Measurements from ENCODE around the gene LIPE.

The LIPE gene

DNA sequence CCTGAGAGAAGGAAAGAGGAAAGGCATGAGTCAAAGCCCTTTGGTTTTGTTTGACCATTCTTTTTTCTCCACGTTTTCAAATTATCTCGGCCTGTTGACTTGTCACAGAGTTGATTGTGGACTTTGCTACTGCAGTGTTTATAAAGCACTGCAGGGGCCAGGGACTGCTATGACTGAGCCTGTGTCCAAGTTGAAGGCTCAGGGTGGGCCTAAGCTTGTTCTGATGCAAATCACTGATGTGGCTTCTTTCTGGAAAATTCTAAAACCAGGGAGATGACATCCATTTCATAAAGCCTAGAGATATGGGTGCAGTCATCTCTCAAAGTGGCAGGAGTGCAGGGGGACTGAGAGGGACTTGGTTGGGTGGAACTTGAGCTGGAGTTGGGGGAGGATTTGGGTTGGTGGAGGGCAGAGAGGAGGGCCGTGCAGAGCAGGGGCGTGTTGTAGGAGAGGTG lies 16.8 kb upstream of the LIPE start:
- Histone ChIP-seq H3K27me3 (ENCODE audit: control insufficient read depth, insufficient read depth, low read length) (peaks cover 6% of the 10 kb centered on the region), H3K4me3 (ENCODE audit: low read length) (no peak overlapping the region), H3K9ac (ENCODE audit: low read length) (no peak overlapping the region), H3K9me3 (ENCODE audit: control insufficient read depth, low read depth, low read length) (no peaks in the 10 kb centered on the region), H3K36me3 (ENCODE audit: control insufficient read depth, low read depth, low read length) (no peaks in the 10 kb centered on the region), H3K27ac (ENCODE audit: low read length) (no peak overlapping the region), H3K4me1 (ENCODE audit: control insufficient read depth, low read depth, low read length) (peaks cover 8% of the 10 kb centered on the region)

DNA sequence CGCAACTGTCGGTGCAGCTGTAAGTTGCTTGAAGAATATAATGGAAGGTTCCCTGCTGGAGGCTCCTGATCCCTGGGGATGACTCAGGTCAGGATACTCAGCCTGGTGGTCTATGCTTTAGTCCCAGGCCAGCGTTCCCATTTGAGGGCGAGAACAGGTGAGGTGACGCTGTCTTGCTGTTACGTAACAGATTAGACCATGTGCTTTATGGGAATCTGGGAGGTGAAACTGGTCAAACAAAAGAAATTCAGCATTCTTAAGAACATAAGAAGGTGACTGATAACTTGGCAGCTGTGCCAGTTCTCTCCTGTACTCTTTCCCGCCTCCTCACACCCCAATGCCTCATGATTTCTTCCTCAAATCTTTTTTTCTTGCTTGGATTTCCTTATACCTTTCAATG lies 15.6 kb upstream of the LIPE start, which contains the start of gene CXCL17:
Gene CXCL17, minus strand, starts transcription at position 114 of the 400 bp plus-strand sequence. CDS start 114 bp downstream, outside the sequence.
- no peak within 1 kb of the TSS for H3K9ac ChIP-seq (ENCODE audit: low read length)
- H3K4me1 ChIP-seq (ENCODE audit: control insufficient read depth, low read depth, low read length): peaks cover 5% of the 10 kb centered on the region
- H3K4me3 ChIP-seq (ENCODE audit: low read length): no peak within 1 kb of the TSS
- no peaks in the 10 kb centered on the region for H3K9me3 ChIP-seq (ENCODE audit: control insufficient read depth, low read depth, low read length)
- H3K27ac ChIP-seq (ENCODE audit: low read length): no peak within 1 kb of the TSS
- H3K36me3 ChIP-seq (ENCODE audit: control insufficient read depth, low read depth, low read length): no peaks in the 10 kb centered on the region
- H3K27me3 ChIP-seq (ENCODE audit: control insufficient read depth, insufficient read depth, low read length): peaks cover 6% of the 10 kb centered on the region

DNA sequence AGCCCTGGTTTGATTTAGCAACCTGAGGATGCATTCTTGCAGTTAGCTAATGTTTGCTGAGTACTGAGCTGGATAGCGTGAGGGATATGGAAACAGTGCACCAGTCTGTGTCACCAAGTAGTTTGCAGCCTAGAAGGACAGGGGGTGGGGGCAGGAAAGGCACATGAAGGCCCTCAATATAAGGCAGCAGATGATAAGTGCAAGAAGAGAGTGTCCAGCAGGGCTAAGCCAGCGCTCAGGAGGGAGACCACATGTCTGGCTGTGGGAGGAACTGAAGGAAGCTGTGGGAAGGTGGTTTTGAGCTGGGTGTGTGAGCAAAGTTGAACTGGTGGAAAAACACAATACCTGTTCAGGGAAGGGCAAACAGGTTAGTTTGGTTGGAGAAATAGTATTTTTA lies 13.9 kb upstream of the LIPE start:
- Histone ChIP-seq H3K27me3 (ENCODE audit: control insufficient read depth, insufficient read depth, low read length) (peaks cover 6% of the 10 kb centered on the region), H3K4me3 (ENCODE audit: low read length) (no peak overlapping the region), H3K9me3 (ENCODE audit: control insufficient read depth, low read depth, low read length) (no peaks in the 10 kb centered on the region), H3K4me1 (ENCODE audit: control insufficient read depth, low read depth, low read length) (peaks cover 5% of the 10 kb centered on the region), H3K36me3 (ENCODE audit: control insufficient read depth, low read depth, low read length) (no peaks in the 10 kb centered on the region), H3K27ac (ENCODE audit: low read length) (no peak overlapping the region), H3K9ac (ENCODE audit: low read length) (no peak overlapping the region)

DNA sequence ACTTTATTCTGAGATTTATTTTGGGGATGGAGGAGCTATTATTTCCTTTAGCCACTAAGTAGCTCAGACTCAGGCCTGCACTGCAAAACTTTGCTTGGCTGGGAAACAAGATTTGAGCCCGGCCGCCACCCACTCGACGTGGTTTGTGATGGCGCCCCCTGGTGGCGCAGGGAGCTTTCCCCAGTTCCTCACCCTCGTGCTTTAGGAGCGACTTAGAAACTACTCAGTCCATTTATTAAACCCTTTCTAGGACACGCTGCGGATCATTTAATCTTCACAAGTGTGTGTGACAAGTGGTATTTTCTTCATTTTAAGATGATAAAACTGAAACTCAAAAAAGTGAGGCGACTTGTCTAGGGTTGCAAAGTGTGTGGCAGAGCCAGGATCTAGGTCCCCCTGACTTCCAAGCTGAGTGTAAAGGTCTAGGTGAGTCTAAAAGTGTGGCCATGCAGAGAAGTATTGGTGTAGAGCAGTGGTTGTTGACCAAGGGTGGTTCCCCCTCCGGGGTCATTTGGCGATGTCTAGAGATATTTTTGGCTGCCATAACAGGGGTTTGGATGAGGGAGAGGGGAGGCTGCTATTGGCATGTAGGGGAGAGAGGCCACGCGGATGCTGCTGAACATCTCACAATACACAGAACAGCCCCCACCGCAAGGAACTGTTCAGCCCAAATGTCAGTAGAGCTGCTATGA lies 13.3 kb upstream of the LIPE start:
- H3K27me3 ChIP-seq (ENCODE audit: control insufficient read depth, insufficient read depth, low read length): peaks cover 6% of the 10 kb centered on the region
- no peak overlapping the region for H3K27ac ChIP-seq (ENCODE audit: low read length)
- H3K36me3 ChIP-seq (ENCODE audit: control insufficient read depth, low read depth, low read length): no peaks in the 10 kb centered on the region
- peaks cover 5% of the 10 kb centered on the region for H3K4me1 ChIP-seq (ENCODE audit: control insufficient read depth, low read depth, low read length)
- H3K9ac ChIP-seq (ENCODE audit: low read length): no peak overlapping the region
- no peak overlapping the region for H3K4me3 ChIP-seq (ENCODE audit: low read length)
- H3K9me3 ChIP-seq (ENCODE audit: control insufficient read depth, low read depth, low read length): no peaks in the 10 kb centered on the region

- Histone ChIP-seq H3K9ac (ENCODE audit: low read length) (no peak overlapping the region), H3K27me3 (ENCODE audit: control insufficient read depth, insufficient read depth, low read length) (no peaks in the 10 kb centered on the region), H3K4me1 (ENCODE audit: control insufficient read depth, low read depth, low read length) (peaks cover 5% of the 10 kb centered on the region), H3K4me3 (ENCODE audit: low read length) (no peak overlapping the region), H3K9me3 (ENCODE audit: control insufficient read depth, low read depth, low read length) (no peaks in the 10 kb centered on the region), H3K27ac (ENCODE audit: low read length) (no peak overlapping the region), H3K36me3 (ENCODE audit: control insufficient read depth, low read depth, low read length) (no peaks in the 10 kb centered on the region)
Measured at GRCh38 chr19:42436006-42436405, 8.8 kb upstream of the LIPE start.

DNA sequence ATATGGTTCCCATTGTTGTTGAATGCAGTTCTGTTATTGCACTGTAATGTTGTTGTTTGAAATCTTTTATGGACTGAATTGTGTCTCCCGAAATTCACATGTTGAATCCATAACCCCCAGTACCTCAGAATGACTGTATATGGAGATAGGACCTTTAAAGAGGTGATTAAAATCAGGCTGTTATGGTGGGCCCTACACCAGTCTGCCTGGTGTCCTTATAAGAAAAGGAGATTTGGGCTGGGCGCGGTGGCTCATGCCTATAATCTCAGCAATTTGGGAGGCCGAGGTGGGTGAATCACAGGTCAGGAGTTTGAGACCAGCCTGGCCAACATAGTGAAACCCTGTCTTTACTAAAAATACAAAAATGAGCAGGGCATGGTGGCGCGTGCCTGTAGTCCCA lies 8.1 kb upstream of the LIPE start:
- no peak overlapping the region for H3K9ac ChIP-seq (ENCODE audit: low read length)
- no peaks in the 10 kb centered on the region for H3K9me3 ChIP-seq (ENCODE audit: control insufficient read depth, low read depth, low read length)
- H3K4me3 ChIP-seq (ENCODE audit: low read length): no peak overlapping the region
- no peaks in the 10 kb centered on the region for H3K36me3 ChIP-seq (ENCODE audit: control insufficient read depth, low read depth, low read length)
- H3K27me3 ChIP-seq (ENCODE audit: control insufficient read depth, insufficient read depth, low read length): no peaks in the 10 kb centered on the region
- H3K4me1 ChIP-seq (ENCODE audit: control insufficient read depth, low read depth, low read length): peaks cover 5% of the 10 kb centered on the region
- no peak overlapping the region for H3K27ac ChIP-seq (ENCODE audit: low read length)

- H3K4me1 ChIP-seq (ENCODE audit: control insufficient read depth, low read depth, low read length): peaks cover 5% of the 10 kb centered on the region
- H3K27me3 ChIP-seq (ENCODE audit: control insufficient read depth, insufficient read depth, low read length): no peaks in the 10 kb centered on the region
- H3K9ac ChIP-seq (ENCODE audit: low read length): no peak overlapping the region
- no peaks in the 10 kb centered on the region for H3K9me3 ChIP-seq (ENCODE audit: control insufficient read depth, low read depth, low read length)
- no peaks in the 10 kb centered on the region for H3K36me3 ChIP-seq (ENCODE audit: control insufficient read depth, low read depth, low read length)
- H3K27ac ChIP-seq (ENCODE audit: low read length): no peak overlapping the region
- no peak overlapping the region for H3K4me3 ChIP-seq (ENCODE audit: low read length)
Measured at GRCh38 chr19:42433503-42434260, 6.5 kb upstream of the LIPE start.

- no peaks in the 10 kb centered on the region for H3K36me3 ChIP-seq (ENCODE audit: control insufficient read depth, low read depth, low read length)
- no peak overlapping the region for H3K9ac ChIP-seq (ENCODE audit: low read length)
- peaks cover 5% of the 10 kb centered on the region for H3K4me1 ChIP-seq (ENCODE audit: control insufficient read depth, low read depth, low read length)
Measured at GRCh38 chr19:42431486-42431885, 4.3 kb upstream of the LIPE start.

DNA sequence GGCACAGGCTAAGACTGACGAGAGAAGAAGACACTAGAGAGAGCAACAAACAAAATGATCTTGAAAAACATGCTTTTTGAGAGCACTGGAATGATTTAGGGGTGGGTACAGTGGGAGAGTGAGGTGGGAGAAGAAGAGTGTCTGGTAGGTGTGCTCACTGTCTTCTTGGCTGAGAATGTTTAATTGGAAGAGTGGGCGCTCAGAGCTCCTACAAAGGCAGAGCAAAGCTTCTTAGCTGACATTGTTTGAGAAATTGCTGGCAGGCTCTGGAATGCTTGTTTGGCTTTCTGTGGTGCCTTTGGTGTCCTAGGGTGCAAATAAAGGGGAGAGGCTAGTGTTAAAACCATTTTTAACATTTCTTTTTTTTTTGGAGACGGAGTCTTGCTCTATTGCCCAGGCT lies 1.5 kb upstream of the LIPE start:
- Histone ChIP-seq H3K4me1 (ENCODE audit: control insufficient read depth, low read depth, low read length) (peaks cover 5% of the 10 kb centered on the region), H3K9me3 (ENCODE audit: control insufficient read depth, low read depth, low read length) (no peaks in the 10 kb centered on the region), H3K27me3 (ENCODE audit: control insufficient read depth, insufficient read depth, low read length) (peaks cover 42% of the 10 kb centered on the region), H3K36me3 (ENCODE audit: control insufficient read depth, low read depth, low read length) (no peaks in the 10 kb centered on the region), H3K4me3 (ENCODE audit: low read length) (no peak overlapping the region), H3K9ac (ENCODE audit: low read length) (no peak overlapping the region), H3K27ac (ENCODE audit: low read length) (no peak overlapping the region)

More at GRCh38 chr19:42431486-42431885, 4.3 kb upstream of the LIPE start:
- Histone ChIP-seq H3K4me3 (ENCODE audit: low read length) (no peak overlapping the region), H3K9me3 (ENCODE audit: control insufficient read depth, low read depth, low read length) (no peaks in the 10 kb centered on the region), H3K27ac (ENCODE audit: low read length) (no peak overlapping the region), H3K27me3 (ENCODE audit: control insufficient read depth, insufficient read depth, low read length) (peaks cover 19% of the 10 kb centered on the region)

GRCh38 chr19:42426643-42427042 lies 545 bp downstream of the LIPE start:
- H3K27me3 ChIP-seq (ENCODE audit: control insufficient read depth, insufficient read depth, low read length): peaks cover 57% of the 10 kb centered on the region
- H3K27ac ChIP-seq (ENCODE audit: low read length): no peak overlapping the region
- no peaks in the 10 kb centered on the region for H3K36me3 ChIP-seq (ENCODE audit: control insufficient read depth, low read depth, low read length)
- H3K9ac ChIP-seq (ENCODE audit: low read length): no peak overlapping the region
- H3K4me1 ChIP-seq (ENCODE audit: control insufficient read depth, low read depth, low read length): peaks cover 4% of the 10 kb centered on the region
- no peak overlapping the region for H3K4me3 ChIP-seq (ENCODE audit: low read length)
- no peaks in the 10 kb centered on the region for H3K9me3 ChIP-seq (ENCODE audit: control insufficient read depth, low read depth, low read length)

- no peak overlapping the region for H3K27ac ChIP-seq (ENCODE audit: low read length)
- H3K36me3 ChIP-seq (ENCODE audit: control insufficient read depth, low read depth, low read length): no peaks in the 10 kb centered on the region
- H3K9ac ChIP-seq (ENCODE audit: low read length): no peak overlapping the region
- H3K4me3 ChIP-seq (ENCODE audit: low read length): no peak overlapping the region
- no peaks in the 10 kb centered on the region for H3K9me3 ChIP-seq (ENCODE audit: control insufficient read depth, low read depth, low read length)
- peaks cover 6% of the 10 kb centered on the region for H3K4me1 ChIP-seq (ENCODE audit: control insufficient read depth, low read depth, low read length)
- H3K27me3 ChIP-seq (ENCODE audit: control insufficient read depth, insufficient read depth, low read length): peaks cover 63% of the 10 kb centered on the region
Measured at GRCh38 chr19:42424712-42425131, 2.5 kb downstream of the LIPE start.

GRCh38 chr19:42424345-42424707 lies 2.9 kb downstream of the LIPE start:
- H3K4me1 ChIP-seq (ENCODE audit: control insufficient read depth, low read depth, low read length): peaks cover 6% of the 10 kb centered on the region
- H3K9ac ChIP-seq (ENCODE audit: low read length): no peak overlapping the region
- H3K27me3 ChIP-seq (ENCODE audit: control insufficient read depth, insufficient read depth, low read length): peaks cover 63% of the 10 kb centered on the region
- H3K4me3 ChIP-seq (ENCODE audit: low read length): no peak overlapping the region
- H3K9me3 ChIP-seq (ENCODE audit: control insufficient read depth, low read depth, low read length): no peaks in the 10 kb centered on the region
- no peak overlapping the region for H3K27ac ChIP-seq (ENCODE audit: low read length)
- H3K36me3 ChIP-seq (ENCODE audit: control insufficient read depth, low read depth, low read length): no peaks in the 10 kb centered on the region
